DOHH2 (cell line): ENCODE results near the gene PYCARD.

ENCODE experiments used
- H3F3A ChIP-seq: fragments of 200-600 bp; sonication (generic), shearing (Covaris generic); 2 replicates; pipeline ENCODE4 v1.6.0; 2016; ENCODE audit warnings: antibody characterized with exemption, mild to moderate bottlenecking; ENCODE audit not compliant: control insufficient read depth, insufficient read depth
- H3K27ac ChIP-seq: fragments of 200-600 bp; sonication (generic); 2 replicates; pipeline ENCODE4 v1.5.1; 2014; ENCODE audit warnings: low read depth, mild to moderate bottlenecking, low read length, moderate library complexity
- H3K27me3 ChIP-seq: fragments of 200-600 bp; sonication (generic); 2 replicates; pipeline ENCODE4 v1.6.1; 2014; ENCODE audit warnings: mild to moderate bottlenecking, low read length, mixed read lengths; ENCODE audit not compliant: control insufficient read depth
- H3K36me3 ChIP-seq: fragments of 200-600 bp; sonication (generic); 2 replicates; pipeline ENCODE4 v1.6.1; 2014; ENCODE audit warnings: mild to moderate bottlenecking, low read length, moderate library complexity, mixed read lengths; ENCODE audit not compliant: control insufficient read depth
- H3K4me1 ChIP-seq: fragments of 200-600 bp; sonication (generic); 2 replicates; pipeline ENCODE4 v1.6.1; 2014; ENCODE audit warnings: mild to moderate bottlenecking, low read length, mixed read lengths; ENCODE audit not compliant: control insufficient read depth
- H3K4me2 ChIP-seq: fragments of 200-600 bp; sonication (generic); 2 replicates; pipeline ENCODE4 v1.6.0; 2014; ENCODE audit warnings: mild to moderate bottlenecking, low read length, moderate library complexity
- H3K4me3 ChIP-seq: fragments of 200-600 bp; sonication (generic); 2 replicates; pipeline ENCODE4 v1.5.1; 2014; ENCODE audit warnings: mild to moderate bottlenecking, low read length, mixed read lengths
- H3K79me2 ChIP-seq: fragments of 200-600 bp; sonication (generic); 2 replicates; pipeline ENCODE4 v1.6.1; 2014; ENCODE audit warnings: mild to moderate bottlenecking, low read length, mixed read lengths; ENCODE audit not compliant: control insufficient read depth
- H3K9me2 ChIP-seq: fragments of 200-600 bp; sonication (generic); replicated peaks from 2 replicates; pipeline ENCODE4 v1.6.1; 2014; ENCODE audit warnings: mild to moderate bottlenecking, low read length, mixed read lengths; ENCODE audit not compliant: control insufficient read depth
- H3K9me3 ChIP-seq: fragments of 200-600 bp; sonication (generic); 2 replicates; pipeline ENCODE4 v1.6.1; 2014; ENCODE audit warnings: antibody characterized with exemption, low read length, mixed read lengths; ENCODE audit not compliant: control insufficient read depth, insufficient read depth
- H4K20me1 ChIP-seq: fragments of 200-600 bp; sonication (generic); 2 replicates; pipeline ENCODE4 v1.6.0; 2014; ENCODE audit warnings: low read depth, mild to moderate bottlenecking, antibody characterized with exemption, low read length, moderate library complexity; ENCODE audit not compliant: control insufficient read depth, insufficient read depth
- CTCF ChIP-seq: fragments of 200-600 bp; sonication (generic); IDR thresholded peaks from one replicate; pipeline ENCODE4 v1.5.1; 2014; ENCODE audit warnings: antibody characterized with exemption, mild to moderate bottlenecking, low read depth, low read length; ENCODE audit not compliant: poor library complexity, severe bottlenecking
- EZH2phosphoT487 ChIP-seq: fragments of 200-600 bp; sonication (generic); IDR thresholded peaks from 2 replicates; pipeline ENCODE4 v1.6.1; 2017; ENCODE audit warnings: borderline replicate concordance, mild to moderate bottlenecking, antibody characterized with exemption, low read length, moderate library complexity, mixed read lengths

The PYCARD gene

GRCh38 chr16:31225193-31225592 is 22.6 kb upstream of the PYCARD start:
- no peaks in the 10 kb centered on the region for H3K9me3 ChIP-seq
- no peaks in the 10 kb centered on the region for H3K9me2 ChIP-seq
- H4K20me1 ChIP-seq: no peaks in the 10 kb centered on the region
- H3K27me3 ChIP-seq: 0 out of 2 replicates have a peak, but pooled peaks cover 3% of the 10 kb centered on the region
- no peak overlapping the region for H3K27ac ChIP-seq
- H3K4me3 ChIP-seq: no peak overlapping the region
- H3K36me3 ChIP-seq: no peaks in the 10 kb centered on the region
- no peak for TF ChIP-seq EZH2phosphoT487
- no peak for TF ChIP-seq CTCF
- H3K4me1 ChIP-seq: no peaks in the 10 kb centered on the region
- H3K4me2 ChIP-seq: no peak overlapping the region
- no peaks in the 10 kb centered on the region for H3F3A ChIP-seq
- H3K79me2 ChIP-seq: no peaks in the 10 kb centered on the region

- Histone ChIP-seq H3K9me2 (no peaks in the 10 kb centered on the region), H3K4me1 (no peaks in the 10 kb centered on the region), H3K9me3 (no peaks in the 10 kb centered on the region), H3K4me3 (no peak overlapping the region), H4K20me1 (no peaks in the 10 kb centered on the region), H3K4me2 (no peak overlapping the region), H3F3A (no peaks in the 10 kb centered on the region), H3K79me2 (no peaks in the 10 kb centered on the region), H3K27me3 (0 out of 2 replicates have a peak, but pooled peaks cover 3% of the 10 kb centered on the region), H3K27ac (no peak overlapping the region), H3K36me3 (no peaks in the 10 kb centered on the region)
- TF ChIP-seq CTCF (no peak), EZH2phosphoT487 (no peak)
Measured at GRCh38 chr16:31224092-31224955, 21.8 kb upstream of the PYCARD start.

GRCh38 chr16:31223044-31223443 is 20.5 kb upstream of the PYCARD start:
- no peaks in the 10 kb centered on the region for H3K9me2 ChIP-seq
- no peaks in the 10 kb centered on the region for H3K9me3 ChIP-seq
- no peaks in the 10 kb centered on the region for H3K79me2 ChIP-seq
- no peaks in the 10 kb centered on the region for H3K4me1 ChIP-seq
- H3K4me3 ChIP-seq: no peak overlapping the region
- no peak overlapping the region for H3K27ac ChIP-seq
- no peaks in the 10 kb centered on the region for H3F3A ChIP-seq
- H3K36me3 ChIP-seq: no peaks in the 10 kb centered on the region
- no peaks in the 10 kb centered on the region for H4K20me1 ChIP-seq
- TF ChIP-seq CTCF (no peak), EZH2phosphoT487 (no peak)
- no peak overlapping the region for H3K4me2 ChIP-seq
- H3K27me3 ChIP-seq: 0 out of 2 replicates have a peak, but pooled peaks cover 3% of the 10 kb centered on the region
